ENCODE results near the gene ZDBF2. TPM values are rescaled to one million over a fixed set of nuclear protein-coding genes. Genes with fewer than 3 reads are reported as not detected.
A peak's percentile ranks its signal among the peaks of the same experiment; 100 is the strongest.

The ZDBF2 gene
- total RNA-seq, 1 experiment from 2014 or later = 0.75 TPM

GRCh38 chr2:206241736-206242135, 32.7 kb upstream of the ZDBF2 start:
- no peaks in the 10 kb centered on the region for H3K4me1 ChIP-seq (ENCODE audit: insufficient read depth, low read length, poor library complexity, severe bottlenecking)
- ChIA-PET CTCF (no interaction called here), POLR2A (ENCODE audit: low non-redundant PET) (no interaction called here)
- H3K27ac ChIP-seq (ENCODE audit: low read depth, low read length, poor library complexity, severe bottlenecking) = no peak overlapping the region
- no peaks in the 10 kb centered on the region for H3K27me3 ChIP-seq (replicated peaks; ENCODE audit: insufficient read depth, low read depth, low read length, poor library complexity)
- H3K4me3 ChIP-seq (ENCODE audit: low read depth, low read length, poor library complexity, severe bottlenecking) = no peak overlapping the region
- BruUV-seq (replicated peaks) = no TSS peak
- intact Hi-C loops (cut with micrococcal nuclease; ENCODE audit: unreplicated experiment) = no loop called here
- DNase-seq (ENCODE audit: low spot score) = no peak
- TF ChIP-seq CTCF (conservative IDR thresholded peaks at IDR 0.05; ENCODE audit: low read depth, low read length) = no peak
- TF ChIP-seq EZH2 (IDR thresholded peaks at IDR 0.05; ENCODE audit: borderline replicate concordance, low read depth, low read length, poor library complexity, severe bottlenecking) = no peak
- H3K36me3 ChIP-seq (ENCODE audit: insufficient read depth, low read length, poor library complexity, severe bottlenecking) = no peaks in the 10 kb centered on the region
- H3K9me3 ChIP-seq (ENCODE audit: low read depth, low read length, poor library complexity, severe bottlenecking) = no peaks in the 10 kb centered on the region

- intact Hi-C loops (cut with micrococcal nuclease; ENCODE audit: unreplicated experiment) = no loop called here
- H3K4me3 ChIP-seq (ENCODE audit: low read depth, low read length, poor library complexity, severe bottlenecking) = no peak overlapping the region
- POLR2A ChIA-PET (ENCODE audit: low non-redundant PET) = interaction anchor here (0.6 kb wide), 1 partner anchor 86 kb away, joined by 15 read pairs; the partner anchor contains the start of genes EEF1B2 and NDUFS1
- H3K36me3 ChIP-seq (ENCODE audit: insufficient read depth, low read length, poor library complexity, severe bottlenecking) = no peaks in the 10 kb centered on the region
- no peaks in the 10 kb centered on the region for H3K27me3 ChIP-seq (replicated peaks; ENCODE audit: insufficient read depth, low read depth, low read length, poor library complexity)
- H3K27ac ChIP-seq (ENCODE audit: low read depth, low read length, poor library complexity, severe bottlenecking) = no peak overlapping the region
- no peak for DNase-seq (ENCODE audit: low spot score)
- CTCF ChIA-PET = no interaction called here
- no peaks in the 10 kb centered on the region for H3K4me1 ChIP-seq (ENCODE audit: insufficient read depth, low read length, poor library complexity, severe bottlenecking)
- TF ChIP-seq EZH2 (IDR thresholded peaks at IDR 0.05; ENCODE audit: borderline replicate concordance, low read depth, low read length, poor library complexity, severe bottlenecking) = no peak
- no peak for TF ChIP-seq CTCF (conservative IDR thresholded peaks at IDR 0.05; ENCODE audit: low read depth, low read length)
- no TSS peak for BruUV-seq (replicated peaks)
- no peaks in the 10 kb centered on the region for H3K9me3 ChIP-seq (ENCODE audit: low read depth, low read length, poor library complexity, severe bottlenecking)
These were observed 29.2 kb upstream of the ZDBF2 start for GRCh38 chr2:206245265-206245672.

GRCh38 chr2:206250041-206250897, 24.2 kb upstream of the ZDBF2 start:
- H3K9me3 ChIP-seq (ENCODE audit: low read depth, low read length, poor library complexity, severe bottlenecking) = no peaks in the 10 kb centered on the region
- no peak overlapping the region for H3K27ac ChIP-seq (ENCODE audit: low read depth, low read length, poor library complexity, severe bottlenecking)
- intact Hi-C loops (cut with micrococcal nuclease; ENCODE audit: unreplicated experiment) = no loop called here
- POLR2A ChIA-PET (ENCODE audit: low non-redundant PET) = interaction anchor here (0.7 kb wide), 1 partner anchor 42 kb away, joined by 8 read pairs; no protein-coding TSS in a partner anchor
- TF ChIP-seq EZH2 (IDR thresholded peaks at IDR 0.05; ENCODE audit: borderline replicate concordance, low read depth, low read length, poor library complexity, severe bottlenecking) (no peak), CTCF (conservative IDR thresholded peaks at IDR 0.05; ENCODE audit: low read depth, low read length) (peak; percentile 40; the same call in 1 of the 2 replicates)
- BruUV-seq (replicated peaks) = no TSS peak
- CTCF ChIA-PET = interaction anchor here (0.7 kb wide), 2 partner anchors 189 to 1104 kb away, joined by 5 to 9 read pairs; no protein-coding TSS in a partner anchor
- DNase-seq (ENCODE audit: low spot score) = peak; percentile 49
- H3K27me3 ChIP-seq (replicated peaks; ENCODE audit: insufficient read depth, low read depth, low read length, poor library complexity) = peaks cover 40% of the 10 kb centered on the region
- H3K4me1 ChIP-seq (ENCODE audit: insufficient read depth, low read length, poor library complexity, severe bottlenecking) = no peaks in the 10 kb centered on the region
- H3K4me3 ChIP-seq (ENCODE audit: low read depth, low read length, poor library complexity, severe bottlenecking) = peak overlapping the region; percentile 31
- no peaks in the 10 kb centered on the region for H3K36me3 ChIP-seq (ENCODE audit: insufficient read depth, low read length, poor library complexity, severe bottlenecking)

Measured in A673 (cell line).